ENCODE data around the gene AP4S1. TPM values are rescaled to one million over a fixed set of nuclear protein-coding genes. Genes with fewer than 3 reads are reported as not detected.
"Not testable (repeated sequence)": the region's sequence is repeated elsewhere in the genome, so short reads cannot be mapped to it uniquely, and the experiment has no call there.

Gene AP4S1
- 5.2 and 6.3 TPM in 2 replicates for total RNA-seq
- long read RNA-seq, partial matches to known transcripts = 0 of 3 reads
- long read RNA-seq, other reads (novel, unspliced or antisense) = 1 of 3 reads

- Mint-ChIP-seq H3K27ac (ENCODE audit: unreplicated experiment) (peak within 1 kb of the TSS; percentile 97), H3K9me3 (ENCODE audit: unreplicated experiment) (no peaks in the 10 kb centered on the region), H3K4me3 (ENCODE audit: unreplicated experiment) (peak within 1 kb of the TSS; percentile 89), H3K27me3 (ENCODE audit: unreplicated experiment) (no peaks in the 10 kb centered on the region), H3K36me3 (ENCODE audit: unreplicated experiment) (peaks cover 10% of the 10 kb centered on the region), H3K4me1 (ENCODE audit: unreplicated experiment) (peaks cover 36% of the 10 kb centered on the region)
- no peak for TF ChIP-seq CTCF (IDR thresholded peaks at IDR 0.05)
- DNase-seq (ENCODE audit: extremely low spot score, unreplicated experiment) = peak; percentile 84
These were observed at the start of gene AP4S1 for GRCh38 chr14:31025367-31026076. Gene AP4S1, plus strand, starts transcription at chr14:31025649. Its CDS starts 40,548 bp downstream, at chr14:31066197.

GRCh38 chr14:30977752-30978151, 47.7 kb upstream of the AP4S1 start:
- Mint-ChIP-seq H3K27ac (ENCODE audit: unreplicated experiment) (no peak overlapping the region), H3K4me3 (ENCODE audit: unreplicated experiment) (no peak overlapping the region), H3K36me3 (ENCODE audit: unreplicated experiment) (no peaks in the 10 kb centered on the region), H3K4me1 (ENCODE audit: unreplicated experiment) (peaks cover 34% of the 10 kb centered on the region), H3K9me3 (ENCODE audit: unreplicated experiment) (no peaks in the 10 kb centered on the region), H3K27me3 (ENCODE audit: unreplicated experiment) (no peaks in the 10 kb centered on the region)
- TF ChIP-seq CTCF (IDR thresholded peaks at IDR 0.05) = no peak
- DNase-seq (ENCODE audit: extremely low spot score, unreplicated experiment) = no peak

- not testable (repeated sequence) for DNase-seq (ENCODE audit: extremely low spot score, unreplicated experiment); H3K4me3 Mint-ChIP-seq (ENCODE audit: unreplicated experiment); H3K36me3 Mint-ChIP-seq (ENCODE audit: unreplicated experiment); H3K27me3 Mint-ChIP-seq (ENCODE audit: unreplicated experiment); H3K9me3 Mint-ChIP-seq (ENCODE audit: unreplicated experiment)
- Mint-ChIP-seq H3K4me1 (ENCODE audit: unreplicated experiment) (peaks cover 16% of the 10 kb centered on the region), H3K27ac (ENCODE audit: unreplicated experiment) (peak overlapping the region; percentile 71)
- peak; percentile 71 for TF ChIP-seq CTCF (IDR thresholded peaks at IDR 0.05)
These were observed 45.2 kb upstream of the AP4S1 start for GRCh38 chr14:30980106-30980704.

GRCh38 chr14:30980980-30981379, 44.5 kb upstream of the AP4S1 start:
- no peak for DNase-seq (ENCODE audit: extremely low spot score, unreplicated experiment)
- Mint-ChIP-seq H3K4me1 (ENCODE audit: unreplicated experiment) (peaks cover 17% of the 10 kb centered on the region), H3K27me3 (ENCODE audit: unreplicated experiment) (no peaks in the 10 kb centered on the region), H3K9me3 (ENCODE audit: unreplicated experiment) (no peaks in the 10 kb centered on the region), H3K27ac (ENCODE audit: unreplicated experiment) (no peak overlapping the region), H3K36me3 (ENCODE audit: unreplicated experiment) (no peaks in the 10 kb centered on the region), H3K4me3 (ENCODE audit: unreplicated experiment) (no peak overlapping the region)
- TF ChIP-seq CTCF (IDR thresholded peaks at IDR 0.05) = no peak

- H3K9me3 Mint-ChIP-seq (ENCODE audit: unreplicated experiment) = no peaks in the 10 kb centered on the region
- TF ChIP-seq CTCF (IDR thresholded peaks at IDR 0.05) = no peak
- no peaks in the 10 kb centered on the region for H3K36me3 Mint-ChIP-seq (ENCODE audit: unreplicated experiment)
These were observed 42.9 kb upstream of the AP4S1 start for GRCh38 chr14:30982533-30982932.

More at GRCh38 chr14:30982533-30982932, 42.9 kb upstream of the AP4S1 start:
- H3K27ac Mint-ChIP-seq (ENCODE audit: unreplicated experiment) = no peak overlapping the region
- H3K27me3 Mint-ChIP-seq (ENCODE audit: unreplicated experiment) = no peaks in the 10 kb centered on the region
- no peak overlapping the region for H3K4me3 Mint-ChIP-seq (ENCODE audit: unreplicated experiment)
- DNase-seq (ENCODE audit: extremely low spot score, unreplicated experiment) = no peak
- H3K4me1 Mint-ChIP-seq (ENCODE audit: unreplicated experiment) = peaks cover 23% of the 10 kb centered on the region
